KMS-11 (cell line): ENCODE measurements around the gene AQP1.

Source experiments
- H2AFZ ChIP-seq: fragments of 200-600 bp; sonication (generic); 2 replicates; pipeline ENCODE4 v1.6.1; 2016; ENCODE audit warnings: antibody characterized with exemption, mixed run types, low read depth
- H3K27ac ChIP-seq: fragments of 200-600 bp; sonication (generic); 2 replicates; pipeline ENCODE4 v1.6.1; 2016; ENCODE audit warnings: mild to moderate bottlenecking, mixed run types
- H3K27me3 ChIP-seq: fragments of 200-600 bp; sonication (generic); 2 replicates; pipeline ENCODE4 v1.6.1; 2017; ENCODE audit warnings: mild to moderate bottlenecking, low read depth, mixed run types, moderate library complexity; ENCODE audit not compliant: insufficient read depth
- H3K36me3 ChIP-seq: fragments of 200-600 bp; sonication (generic); 2 replicates; pipeline ENCODE4 v1.6.1; 2017; ENCODE audit warnings: mild to moderate bottlenecking, mixed run types; ENCODE audit not compliant: insufficient read depth
- H3K4me1 ChIP-seq: fragments of 200-600 bp; sonication (generic); 2 replicates; pipeline ENCODE4 v1.6.1; 2016; ENCODE audit warnings: mild to moderate bottlenecking, low read depth, mixed run types; ENCODE audit not compliant: poor library complexity, severe bottlenecking
- H3K4me2 ChIP-seq: fragments of 200-600 bp; sonication (generic); 2 replicates; pipeline ENCODE4 v1.7.0; 2016; ENCODE audit warnings: mild to moderate bottlenecking, mixed run types
- H3K4me3 ChIP-seq: fragments of 200-600 bp; sonication (generic); IDR thresholded peaks from 2 replicates; pipeline ENCODE4 v1.6.1; 2017; ENCODE audit warnings: low read depth, low read length, mixed read lengths; ENCODE audit not compliant: insufficient read depth
- H3K79me2 ChIP-seq: fragments of 200-600 bp; sonication (generic); 2 replicates; pipeline ENCODE4 v1.6.1; 2016; ENCODE audit warnings: low read depth, mixed run types; ENCODE audit not compliant: insufficient read depth
- H3K9ac ChIP-seq: fragments of 200-600 bp; sonication (generic); 2 replicates; pipeline ENCODE4 v1.6.1; 2016; ENCODE audit warnings: mild to moderate bottlenecking, mixed run types
- H4K20me1 ChIP-seq: fragments of 200-600 bp; sonication (generic); 2 replicates; pipeline ENCODE4 v1.6.1; 2016; ENCODE audit warnings: mild to moderate bottlenecking, mixed run types; ENCODE audit not compliant: insufficient read depth
- TF ChIP-seq, protein P1 (sequence below): fragments of 200-600 bp; sonication (generic); conservative IDR thresholded peaks from 2 replicates; pipeline ENCODE4 v1.6.1; 2017; ENCODE audit warnings: low read depth, mild to moderate bottlenecking, antibody characterized with exemption, low read length, moderate library complexity, mixed read lengths

The AQP1 gene

DNA sequence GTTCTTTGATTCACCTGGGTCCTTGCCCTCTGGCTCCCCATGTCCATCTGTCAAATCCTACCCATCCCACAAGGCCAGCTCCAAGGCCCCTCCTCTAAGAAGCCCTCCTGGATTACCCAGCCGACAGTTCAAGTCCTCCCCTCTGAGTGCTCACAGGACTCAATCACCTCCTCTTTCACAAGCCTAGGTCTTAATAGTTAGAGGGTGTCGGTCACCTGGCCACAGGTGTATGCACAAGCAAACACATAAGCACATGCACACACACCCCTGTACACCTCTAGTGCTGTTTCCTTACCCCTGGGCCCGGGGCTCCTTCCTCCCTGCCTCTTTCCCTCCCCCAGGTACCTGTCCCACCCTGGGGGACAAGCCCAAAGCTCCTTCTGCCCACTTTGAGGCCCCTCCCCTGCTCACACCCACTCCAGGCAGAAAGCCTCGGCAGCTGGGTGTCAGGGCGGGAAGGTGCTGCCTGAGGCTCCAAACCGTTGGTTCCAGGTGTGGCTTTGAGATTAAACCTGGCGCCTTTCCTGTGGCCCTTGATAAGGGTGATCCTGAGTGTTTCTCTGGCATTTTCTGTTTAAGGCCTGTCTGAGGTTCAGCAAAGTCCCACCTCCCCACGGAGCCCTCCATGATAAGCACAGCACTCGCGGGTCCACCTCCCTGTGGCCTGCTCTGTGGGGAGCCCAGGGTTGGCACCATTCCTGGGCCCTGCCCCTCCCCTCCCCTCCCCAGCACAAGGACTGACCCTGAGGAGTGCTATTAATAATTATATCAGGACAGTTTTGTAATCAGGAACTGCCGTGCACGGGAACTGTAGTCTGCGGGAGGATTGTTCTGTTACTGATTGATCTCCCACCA is 14.6 kb upstream of the AQP1 start:
- Histone ChIP-seq H3K4me2 (no peak overlapping the region), H3K27ac (no peak overlapping the region), H3K79me2 (no peaks in the 10 kb centered on the region), H3K9ac (no peak overlapping the region), H4K20me1 (no peaks in the 10 kb centered on the region), H3K4me1 (no peaks in the 10 kb centered on the region), H3K36me3 (no peaks in the 10 kb centered on the region), H3K27me3 (no peaks in the 10 kb centered on the region), H2AFZ (no peak overlapping the region), H3K4me3 (no peak overlapping the region)
- TF ChIP-seq, protein P1, sequence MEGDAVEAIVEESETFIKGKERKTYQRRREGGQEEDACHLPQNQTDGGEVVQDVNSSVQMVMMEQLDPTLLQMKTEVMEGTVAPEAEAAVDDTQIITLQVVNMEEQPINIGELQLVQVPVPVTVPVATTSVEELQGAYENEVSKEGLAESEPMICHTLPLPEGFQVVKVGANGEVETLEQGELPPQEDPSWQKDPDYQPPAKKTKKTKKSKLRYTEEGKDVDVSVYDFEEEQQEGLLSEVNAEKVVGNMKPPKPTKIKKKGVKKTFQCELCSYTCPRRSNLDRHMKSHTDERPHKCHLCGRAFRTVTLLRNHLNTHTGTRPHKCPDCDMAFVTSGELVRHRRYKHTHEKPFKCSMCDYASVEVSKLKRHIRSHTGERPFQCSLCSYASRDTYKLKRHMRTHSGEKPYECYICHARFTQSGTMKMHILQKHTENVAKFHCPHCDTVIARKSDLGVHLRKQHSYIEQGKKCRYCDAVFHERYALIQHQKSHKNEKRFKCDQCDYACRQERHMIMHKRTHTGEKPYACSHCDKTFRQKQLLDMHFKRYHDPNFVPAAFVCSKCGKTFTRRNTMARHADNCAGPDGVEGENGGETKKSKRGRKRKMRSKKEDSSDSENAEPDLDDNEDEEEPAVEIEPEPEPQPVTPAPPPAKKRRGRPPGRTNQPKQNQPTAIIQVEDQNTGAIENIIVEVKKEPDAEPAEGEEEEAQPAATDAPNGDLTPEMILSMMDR: no peak

DNA sequence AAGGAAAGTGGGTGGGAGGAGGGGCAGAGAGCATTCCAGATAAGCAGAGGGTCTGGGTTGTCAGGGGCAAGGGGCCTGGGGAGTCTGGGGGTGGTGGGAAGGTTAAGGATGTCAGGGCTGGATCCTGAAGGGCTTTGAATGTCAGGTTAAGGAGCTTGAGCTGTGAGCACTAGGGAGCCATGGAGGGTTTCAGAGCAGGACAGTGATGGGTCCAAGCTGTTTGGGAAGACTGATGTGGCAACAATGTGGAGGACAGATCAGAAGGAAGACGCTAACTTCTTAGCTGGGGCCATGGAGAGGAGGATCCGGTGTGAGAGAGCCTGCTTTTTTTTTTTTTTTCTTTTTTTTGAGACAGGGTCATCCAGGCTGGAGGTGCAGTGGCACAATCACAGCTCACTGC is 13.9 kb upstream of the AQP1 start:
- H2AFZ ChIP-seq: no peak overlapping the region
- no peaks in the 10 kb centered on the region for H3K36me3 ChIP-seq
- no peaks in the 10 kb centered on the region for H3K4me1 ChIP-seq
- no peaks in the 10 kb centered on the region for H3K27me3 ChIP-seq
- no peak overlapping the region for H3K4me2 ChIP-seq
- H4K20me1 ChIP-seq: no peaks in the 10 kb centered on the region
- no peaks in the 10 kb centered on the region for H3K79me2 ChIP-seq
- H3K4me3 ChIP-seq: no peak overlapping the region
- no peak overlapping the region for H3K9ac ChIP-seq
- TF ChIP-seq, protein P1: no peak
- no peak overlapping the region for H3K27ac ChIP-seq

DNA sequence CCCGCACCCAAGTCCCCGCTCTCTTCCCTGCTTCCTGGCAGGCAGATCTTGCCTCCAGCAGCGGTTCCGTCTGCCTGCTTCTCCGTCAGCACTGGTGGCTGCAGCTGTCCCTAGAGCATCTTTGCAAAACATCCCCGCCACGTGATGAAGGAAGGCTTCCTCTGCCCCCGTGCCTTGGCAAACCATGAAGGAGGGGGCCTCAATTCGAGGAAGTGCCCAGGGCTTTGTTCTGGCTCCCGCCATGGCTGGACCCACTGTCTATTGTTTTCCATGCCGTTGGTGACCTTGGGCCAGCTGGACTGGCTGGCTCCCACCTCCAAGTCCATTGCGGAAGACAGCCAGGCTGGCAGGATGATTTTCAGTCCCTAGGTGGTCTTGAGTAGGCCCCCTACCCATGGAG is 13.2 kb upstream of the AQP1 start:
- Histone ChIP-seq H3K4me3 (no peak overlapping the region), H3K4me1 (no peaks in the 10 kb centered on the region), H4K20me1 (no peaks in the 10 kb centered on the region), H3K9ac (no peak overlapping the region), H3K4me2 (no peak overlapping the region), H3K27me3 (no peaks in the 10 kb centered on the region), H3K36me3 (no peaks in the 10 kb centered on the region), H2AFZ (no peak overlapping the region), H3K79me2 (no peaks in the 10 kb centered on the region), H3K27ac (no peak overlapping the region)
- TF ChIP-seq, protein P1: no peak

DNA sequence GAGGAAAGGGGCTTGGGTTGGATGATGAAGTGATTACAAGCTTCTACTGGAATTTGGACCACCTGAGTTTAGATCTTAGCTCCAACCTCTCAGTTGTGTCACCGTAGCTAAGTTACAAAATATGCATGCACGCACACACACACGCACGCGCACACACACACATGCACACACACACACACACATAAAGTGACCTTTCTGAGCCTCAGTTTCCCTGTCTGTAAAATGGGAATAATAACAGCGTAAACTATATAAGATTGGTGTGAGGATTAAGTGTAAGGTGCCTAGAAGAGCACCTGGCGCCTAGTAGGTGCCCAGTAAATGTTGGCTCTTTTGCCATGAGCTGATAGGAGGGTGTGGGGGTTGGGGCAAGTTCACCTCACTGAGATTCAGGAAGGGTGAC is 12.6 kb upstream of the AQP1 start:
- no peaks in the 10 kb centered on the region for H4K20me1 ChIP-seq

More for the DNA sequence above, 12.6 kb upstream of the AQP1 start:
- H3K9ac ChIP-seq: no peak overlapping the region
- no peak overlapping the region for H3K4me2 ChIP-seq
- no peaks in the 10 kb centered on the region for H3K4me1 ChIP-seq
- H3K36me3 ChIP-seq: no peaks in the 10 kb centered on the region
- H3K4me3 ChIP-seq: no peak overlapping the region
- H3K27me3 ChIP-seq: no peaks in the 10 kb centered on the region
- TF ChIP-seq, protein P1: no peak
- H3K27ac ChIP-seq: no peak overlapping the region
- no peaks in the 10 kb centered on the region for H3K79me2 ChIP-seq
- H2AFZ ChIP-seq: no peak overlapping the region
